Skeletal muscle tissue (tissue), 4 donors: ENCODE results near the gene ENDOG. TPM values are rescaled to one million over a fixed set of nuclear protein-coding genes. Genes with fewer than 3 reads are reported as not detected.
"Not testable (repeated sequence)": the region's sequence is repeated elsewhere in the genome, so short reads cannot be mapped to it uniquely, and the experiment has no call there.

Source experiments
- H3K27ac ChIP-seq: one replicate; pipeline ENCODE4 v1.7.0; 2013; ENCODE audit warnings: mild to moderate bottlenecking, low read depth, low read length, inconsistent platforms
- H3K27me3 ChIP-seq, 3 donors: one replicate each; pipeline ENCODE4 v1.7.0; 2013; ENCODE audit warnings: low read length in 3 of 3; ENCODE audit not compliant: control insufficient read depth in 3 of 3, insufficient read depth in 3 of 3
- H3K36me3 ChIP-seq, 3 donors: one replicate each; pipeline ENCODE4 v1.7.0; 2013; ENCODE audit warnings: low read length in 3 of 3; ENCODE audit not compliant: control insufficient read depth in 3 of 3, insufficient read depth in 3 of 3
- H3K4me1 ChIP-seq, 3 donors: one replicate each; pipeline ENCODE4 v1.7.0; 2013; ENCODE audit warnings: low read length in 3 of 3, mild to moderate bottlenecking in 3 of 3; ENCODE audit not compliant: control insufficient read depth in 3 of 3, insufficient read depth in 3 of 3
- H3K4me3 ChIP-seq, 3 donors: one replicate each; pipeline ENCODE4 v1.7.0; 2013; ENCODE audit warnings: low read length in 3 of 3
- H3K9ac ChIP-seq, 3 donors: one replicate each; pipeline ENCODE4 v1.7.0; 2013; ENCODE audit warnings: low read length in 3 of 3, mild to moderate bottlenecking in 3 of 3, moderate library complexity in 2 of 3, low read depth in 1 of 3
- H3K9me3 ChIP-seq, 3 donors: one replicate each; pipeline ENCODE4 v1.7.0; 2013; ENCODE audit warnings: low read length in 3 of 3; ENCODE audit not compliant: control insufficient read depth in 3 of 3
- total RNA-seq: library from RNA; depleted of rRNA; stranded (reverse); fragments of >200 nt; gene quantifications from one replicate; pipeline ENCODE4 v1.2.3, GENCODE V29; 2014
- donor health status: Osteomylitis.

The ENDOG gene
- total RNA-seq, 1 donor from 2014 or later: 19.3 TPM

DNA sequence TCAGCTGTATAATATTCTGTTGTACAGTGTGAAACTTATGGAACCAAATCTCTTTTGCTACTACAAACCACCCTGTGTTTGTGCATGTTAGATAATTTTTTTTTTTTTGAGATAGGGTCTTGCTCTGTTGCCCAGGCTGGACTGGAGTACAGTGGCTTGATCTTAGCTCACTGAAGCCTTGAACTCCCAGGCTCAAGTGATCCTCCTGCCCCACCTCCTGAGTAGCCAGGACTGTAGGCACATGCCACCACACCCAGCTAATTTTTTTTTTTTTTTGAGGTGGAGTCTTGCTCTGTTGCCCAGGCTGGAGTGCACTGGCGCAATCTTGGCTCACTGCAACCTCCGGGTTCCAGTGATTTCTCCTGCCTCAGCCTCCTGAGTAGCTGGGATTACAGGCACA lies 23.3 kb upstream of the ENDOG start:
- not testable (repeated sequence) for H3K27ac ChIP-seq, H3K4me3 ChIP-seq, H3K9me3 ChIP-seq, H3K4me1 ChIP-seq, H3K9ac ChIP-seq, H3K27me3 ChIP-seq
- peaks cover 63 to 66% (median 65%) of the 10 kb centered on the region in 3 donors for H3K36me3 ChIP-seq

DNA sequence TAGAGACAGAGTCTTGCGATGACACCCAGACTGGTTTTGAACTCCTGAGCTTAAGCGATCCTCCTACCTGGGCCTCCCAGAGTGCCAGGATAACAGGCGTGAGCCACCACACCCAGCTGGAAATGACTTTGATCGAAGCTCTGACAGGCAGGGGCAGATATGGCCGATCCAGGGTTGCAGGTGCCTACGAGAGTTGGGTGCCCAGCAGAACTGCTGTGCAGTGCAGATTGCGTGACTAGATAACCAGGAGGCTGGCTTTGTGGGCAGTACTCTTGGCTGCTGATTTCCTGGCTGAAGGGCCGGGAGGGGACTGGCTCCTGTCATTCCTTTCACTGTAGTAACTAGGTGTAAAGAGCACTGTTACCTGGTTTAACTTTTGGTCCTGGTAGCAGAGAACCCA lies 19.4 kb upstream of the ENDOG start:
- H3K4me1 ChIP-seq: no peaks in the 10 kb centered on the region
- H3K9ac ChIP-seq: no peak overlapping the region
- H3K27ac ChIP-seq: no peak overlapping the region
- peaks cover 53 to 59% (median 57%) of the 10 kb centered on the region in 3 donors for H3K36me3 ChIP-seq
- H3K9me3 ChIP-seq: no peaks in the 10 kb centered on the region
- H3K4me3 ChIP-seq: no peak overlapping the region
- H3K27me3 ChIP-seq: no peaks in the 10 kb centered on the region

DNA sequence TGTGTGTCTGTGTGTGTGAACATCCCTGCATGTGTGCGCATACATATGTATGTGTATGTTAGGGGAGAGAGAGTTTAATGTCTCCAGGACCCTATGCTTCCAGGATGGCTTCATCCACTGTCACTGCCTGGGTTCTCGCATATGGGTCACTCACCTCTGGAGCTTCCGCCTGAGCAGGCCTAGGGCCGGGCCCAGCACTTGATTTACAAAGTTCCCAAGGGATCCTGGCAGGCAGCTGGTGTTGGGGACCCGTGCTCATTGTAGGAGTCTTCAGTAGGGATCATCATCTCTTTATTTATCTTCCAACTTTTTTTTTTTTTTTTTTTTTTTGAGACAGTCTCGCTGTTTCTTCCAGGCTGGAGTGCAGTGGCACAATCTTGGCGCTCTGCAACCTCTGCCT lies 18.2 kb upstream of the ENDOG start:
- Histone ChIP-seq H3K4me1 (no peaks in the 10 kb centered on the region), H3K27ac (no peak overlapping the region), H3K27me3 (no peaks in the 10 kb centered on the region), H3K36me3 (peaks cover 51 to 55% (median 54%) of the 10 kb centered on the region in 3 donors), H3K9me3 (no peaks in the 10 kb centered on the region), H3K9ac (no peak overlapping the region), H3K4me3 (no peak overlapping the region)

DNA sequence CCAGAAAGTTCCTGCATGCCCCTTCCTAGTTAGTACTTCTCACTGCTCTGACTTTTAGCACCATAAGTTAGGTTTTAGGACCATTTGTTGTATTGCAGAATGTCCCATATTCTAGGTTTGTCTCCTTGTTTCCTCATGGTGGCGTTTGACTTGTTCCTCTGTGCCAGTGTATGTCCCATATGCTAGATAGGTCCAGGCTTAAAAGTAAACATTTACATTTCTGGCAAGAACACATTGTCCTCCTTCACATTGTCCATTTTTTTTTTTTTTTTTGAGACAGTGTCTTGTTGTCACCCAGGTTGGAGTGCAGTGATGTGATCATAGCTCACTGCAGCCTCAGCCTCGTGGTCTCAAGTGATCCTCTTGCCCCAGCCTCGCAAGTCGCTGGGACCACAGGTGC lies 15.8 kb upstream of the ENDOG start:
- no peak overlapping the region for H3K27ac ChIP-seq
- H3K36me3 ChIP-seq: peaks cover 64 to 68% (median 65%) of the 10 kb centered on the region in 3 donors
- H3K9me3 ChIP-seq: no peaks in the 10 kb centered on the region
- H3K9ac ChIP-seq: no peak overlapping the region
- no peaks in the 10 kb centered on the region for H3K4me1 ChIP-seq
- H3K27me3 ChIP-seq: no peaks in the 10 kb centered on the region
- no peak overlapping the region for H3K4me3 ChIP-seq

DNA sequence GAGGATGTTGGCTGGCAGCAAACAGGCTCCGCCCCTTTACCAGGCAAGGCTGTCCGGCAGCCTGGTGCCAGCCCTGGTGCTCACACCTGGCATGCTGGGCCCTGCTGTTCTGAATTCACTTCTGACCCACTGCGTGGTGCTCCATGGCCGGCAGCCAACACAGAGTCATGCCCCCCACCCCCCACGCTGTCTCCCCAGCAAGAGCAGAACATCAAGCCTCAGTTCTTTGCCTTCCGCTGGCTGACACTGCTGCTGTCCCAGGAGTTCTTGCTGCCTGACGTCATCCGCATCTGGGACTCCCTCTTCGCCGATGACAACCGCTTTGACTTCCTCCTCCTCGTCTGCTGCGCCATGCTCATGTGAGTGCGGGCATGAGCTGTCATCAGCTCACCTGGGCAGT lies 12.6 kb upstream of the ENDOG start:
- Histone ChIP-seq H3K9me3 (no peaks in the 10 kb centered on the region), H3K27me3 (no peaks in the 10 kb centered on the region), H3K9ac (no peak overlapping the region), H3K4me3 (no peak overlapping the region), H3K36me3 (peaks cover 57 to 65% (median 63%) of the 10 kb centered on the region in 3 donors), H3K27ac (no peak overlapping the region), H3K4me1 (no peaks in the 10 kb centered on the region)

DNA sequence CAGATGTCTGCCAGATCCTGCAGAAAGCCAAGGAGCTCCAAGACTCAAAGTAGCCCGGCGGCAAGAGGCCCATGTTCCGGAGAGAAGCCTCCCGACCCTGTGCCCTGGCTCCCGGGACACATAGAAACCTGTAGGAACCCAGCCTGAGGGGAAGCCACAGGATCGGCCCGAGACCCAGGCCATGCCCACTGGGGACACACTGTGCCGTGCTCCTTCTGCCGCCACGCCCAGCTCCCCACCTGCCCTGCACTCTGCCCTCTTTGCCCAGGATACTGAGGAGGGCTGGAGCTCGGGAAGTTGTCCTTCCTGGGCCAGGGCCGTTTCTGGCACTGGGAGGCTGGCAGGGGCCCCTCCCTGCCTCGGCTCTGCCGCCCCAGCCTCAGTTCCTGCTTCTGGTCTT lies 10.5 kb upstream of the ENDOG start:
- Histone ChIP-seq H3K27ac (no peak overlapping the region), H3K4me1 (no peaks in the 10 kb centered on the region), H3K4me3 (no peak overlapping the region), H3K27me3 (no peaks in the 10 kb centered on the region), H3K9me3 (no peaks in the 10 kb centered on the region), H3K9ac (no peak overlapping the region), H3K36me3 (peaks cover 48 to 51% (median 51%) of the 10 kb centered on the region in 3 donors)

DNA sequence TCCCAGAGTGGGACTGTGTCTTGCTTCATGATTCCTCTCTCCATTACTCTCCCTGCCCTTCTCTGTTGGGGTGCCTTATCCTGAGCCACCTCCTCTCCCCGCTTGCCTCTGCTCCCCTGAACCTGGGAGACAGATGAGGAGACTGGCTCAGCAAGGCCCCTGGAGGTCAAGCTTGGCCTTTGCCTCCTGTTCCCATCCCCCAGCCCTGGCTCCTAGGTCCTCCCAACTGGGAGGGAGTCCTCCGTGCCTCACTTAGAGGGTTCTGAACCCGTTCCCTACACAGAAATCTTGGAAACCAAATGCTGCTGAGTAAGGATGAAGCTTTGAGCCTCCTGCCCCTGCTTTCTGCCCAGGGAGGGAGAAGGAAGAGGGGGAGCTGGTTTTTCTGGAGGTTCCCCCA lies 9.8 kb upstream of the ENDOG start:
- Histone ChIP-seq H3K27me3 (no peaks in the 10 kb centered on the region), H3K4me1 (no peaks in the 10 kb centered on the region), H3K36me3 (peaks cover 42 to 46% (median 44%) of the 10 kb centered on the region in 3 donors), H3K9me3 (no peaks in the 10 kb centered on the region), H3K4me3 (no peak overlapping the region), H3K27ac (no peak overlapping the region), H3K9ac (no peak overlapping the region)

DNA sequence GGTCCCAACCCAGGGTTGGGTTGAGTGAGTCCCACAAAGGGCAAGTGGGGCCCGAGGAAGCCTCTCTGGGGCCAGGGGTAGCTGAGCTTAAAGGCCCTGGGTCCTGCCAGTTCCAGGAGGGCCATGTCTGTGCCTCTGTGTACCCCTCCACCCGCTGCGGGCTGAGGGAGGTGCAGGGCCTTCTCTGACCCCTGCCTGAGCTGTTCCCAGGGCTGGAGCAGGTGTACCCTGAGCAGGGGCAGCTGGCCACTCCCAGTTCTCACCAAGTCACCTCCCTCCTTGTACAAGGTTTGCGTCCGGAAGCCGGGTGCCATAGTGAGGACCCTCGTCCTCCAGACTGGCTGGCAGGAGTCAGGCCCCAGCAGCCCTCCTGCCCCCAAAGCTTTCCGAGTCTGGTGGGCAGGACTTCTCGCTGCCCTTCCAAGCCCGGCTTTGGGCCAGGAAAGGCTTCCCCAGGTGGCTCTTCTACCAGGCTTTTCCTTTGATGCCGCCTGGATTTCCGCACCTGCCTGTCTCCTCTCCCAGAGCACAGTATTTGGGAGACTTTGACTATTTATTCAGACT lies 9.2 kb upstream of the ENDOG start:
- H3K9me3 ChIP-seq: no peaks in the 10 kb centered on the region
- H3K27me3 ChIP-seq: no peaks in the 10 kb centered on the region
- H3K36me3 ChIP-seq: peaks cover 36 to 40% (median 38%) of the 10 kb centered on the region in 3 donors
- H3K27ac ChIP-seq: no peak overlapping the region
- H3K4me1 ChIP-seq: no peaks in the 10 kb centered on the region
- no peak overlapping the region for H3K4me3 ChIP-seq
- no peak overlapping the region for H3K9ac ChIP-seq

DNA sequence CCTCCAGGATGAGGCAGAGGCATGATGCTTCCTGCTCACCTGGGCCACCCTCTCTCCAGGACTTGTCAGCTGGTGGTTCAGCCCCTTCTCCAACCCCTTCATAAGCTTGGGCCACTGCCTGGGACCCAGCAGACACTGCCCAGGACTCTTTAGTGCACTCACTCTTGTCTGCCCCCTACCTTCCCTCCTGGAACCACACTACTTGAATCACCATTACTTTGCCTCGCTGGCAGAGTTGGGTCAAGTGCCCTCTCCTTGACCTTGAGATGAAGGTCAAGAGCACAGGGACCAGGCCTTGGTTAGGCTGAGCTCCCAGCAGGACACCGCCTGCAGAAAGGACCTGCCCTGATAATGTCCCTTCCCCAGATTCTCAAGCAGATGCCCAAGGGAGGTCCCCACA lies 8.5 kb upstream of the ENDOG start:
- no peak overlapping the region for H3K27ac ChIP-seq
- no peak overlapping the region for H3K9ac ChIP-seq
- peaks cover 36 to 39% (median 36%) of the 10 kb centered on the region in 3 donors for H3K36me3 ChIP-seq
- H3K4me3 ChIP-seq: no peak overlapping the region
- no peaks in the 10 kb centered on the region for H3K9me3 ChIP-seq
- H3K27me3 ChIP-seq: no peaks in the 10 kb centered on the region
- H3K4me1 ChIP-seq: no peaks in the 10 kb centered on the region

DNA sequence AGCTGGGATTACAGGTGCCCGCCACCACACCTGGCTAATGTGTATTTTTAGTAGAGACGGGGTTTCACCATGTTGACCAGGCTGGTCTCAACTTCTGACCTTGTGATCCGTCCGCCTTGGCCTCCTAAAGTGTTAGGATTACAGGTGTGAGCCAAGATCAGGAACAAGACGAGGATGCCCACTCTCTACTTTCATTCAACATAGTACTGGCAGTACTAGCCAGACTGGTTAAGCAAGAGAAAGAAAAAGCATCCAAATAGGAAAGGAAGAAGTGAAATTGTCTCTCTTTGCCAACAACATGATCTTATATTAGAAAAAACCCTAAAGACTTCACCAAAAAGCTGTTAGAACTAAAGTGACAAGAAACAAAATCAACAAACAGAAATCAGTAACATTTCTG lies 7.4 kb upstream of the ENDOG start:
- H3K4me1 ChIP-seq: no peaks in the 10 kb centered on the region
- no peak overlapping the region for H3K9ac ChIP-seq
- no peak overlapping the region for H3K27ac ChIP-seq
- no peaks in the 10 kb centered on the region for H3K27me3 ChIP-seq
- H3K9me3 ChIP-seq: no peaks in the 10 kb centered on the region
- H3K4me3 ChIP-seq: no peak overlapping the region
- H3K36me3 ChIP-seq: peaks cover 27 to 30% (median 30%) of the 10 kb centered on the region in 3 donors
